GM19351 (cell line): ENCODE results near the gene APH1B.
"Not testable (repeated sequence)": the region's sequence is repeated elsewhere in the genome, so short reads cannot be mapped to it uniquely, and the experiment has no call there.

Source experiments
- ATAC-seq: cut with Tn5 transposase; IDR thresholded peaks from one replicate; pipeline ENCODE4 v1.9.1; 2021; ENCODE audit warnings: mild to moderate bottlenecking, moderate library complexity; ENCODE audit not compliant: unreplicated experiment

The APH1B gene

DNA sequence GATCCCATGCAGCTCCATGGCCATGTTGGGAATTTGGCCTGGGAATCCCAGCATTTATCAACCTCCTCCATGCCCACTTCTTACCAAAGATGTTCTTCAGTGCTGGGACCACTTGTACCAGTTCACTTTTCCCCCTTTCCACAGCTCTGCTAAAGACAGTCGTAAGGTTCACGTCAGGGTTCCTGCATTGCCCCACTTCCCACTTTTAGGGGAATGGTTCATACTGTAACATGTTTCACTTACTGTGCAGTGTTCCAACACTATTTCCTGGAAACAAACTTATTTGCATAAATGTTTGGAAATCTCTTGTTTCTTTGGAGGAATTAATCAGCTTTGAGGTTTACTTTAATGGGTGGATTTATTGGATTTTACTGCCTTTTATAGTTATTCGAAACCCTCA lies 17.0 kb downstream of the APH1B start:
- no peak for ATAC-seq

DNA sequence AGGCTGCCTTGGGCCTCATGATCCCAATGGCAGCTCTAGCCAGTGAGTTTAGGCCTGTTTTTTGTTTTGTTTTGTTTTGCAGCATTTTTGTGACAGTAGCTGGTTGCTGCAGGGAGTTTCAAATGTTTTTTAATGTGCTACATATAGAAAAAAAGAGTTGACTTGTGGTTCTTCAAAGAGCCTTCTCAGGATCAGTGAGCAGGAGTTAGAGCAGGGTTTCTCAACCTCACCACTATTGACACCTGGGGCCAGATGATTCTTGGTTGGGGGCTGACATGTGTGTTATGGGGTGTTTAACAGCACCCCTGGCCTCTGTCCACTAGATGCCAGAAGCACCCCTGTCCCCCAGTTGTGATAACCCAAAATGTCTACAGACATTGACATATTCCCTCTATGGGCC lies 17.9 kb downstream of the APH1B start:
- no peak for ATAC-seq

DNA sequence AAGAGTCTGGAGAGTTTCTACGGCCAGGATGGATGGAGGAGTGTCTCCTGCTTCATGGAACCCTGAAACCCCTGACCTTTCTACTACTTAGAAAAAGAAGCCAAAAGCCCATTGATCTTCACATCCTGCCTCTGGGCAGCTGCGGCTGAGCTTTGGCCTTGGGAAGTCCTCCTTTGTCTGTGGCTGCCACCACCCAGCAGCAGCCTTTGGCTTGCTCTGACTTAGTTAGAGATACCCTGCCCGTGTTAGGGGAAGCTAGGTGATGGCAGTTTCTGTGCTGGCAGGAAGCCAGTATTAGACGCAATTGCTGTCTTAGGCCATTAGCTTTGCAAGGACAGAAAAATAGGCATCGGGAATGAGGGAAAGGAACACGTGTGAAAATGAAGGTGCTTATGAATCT lies 18.8 kb downstream of the APH1B start:
- no peak for ATAC-seq

DNA sequence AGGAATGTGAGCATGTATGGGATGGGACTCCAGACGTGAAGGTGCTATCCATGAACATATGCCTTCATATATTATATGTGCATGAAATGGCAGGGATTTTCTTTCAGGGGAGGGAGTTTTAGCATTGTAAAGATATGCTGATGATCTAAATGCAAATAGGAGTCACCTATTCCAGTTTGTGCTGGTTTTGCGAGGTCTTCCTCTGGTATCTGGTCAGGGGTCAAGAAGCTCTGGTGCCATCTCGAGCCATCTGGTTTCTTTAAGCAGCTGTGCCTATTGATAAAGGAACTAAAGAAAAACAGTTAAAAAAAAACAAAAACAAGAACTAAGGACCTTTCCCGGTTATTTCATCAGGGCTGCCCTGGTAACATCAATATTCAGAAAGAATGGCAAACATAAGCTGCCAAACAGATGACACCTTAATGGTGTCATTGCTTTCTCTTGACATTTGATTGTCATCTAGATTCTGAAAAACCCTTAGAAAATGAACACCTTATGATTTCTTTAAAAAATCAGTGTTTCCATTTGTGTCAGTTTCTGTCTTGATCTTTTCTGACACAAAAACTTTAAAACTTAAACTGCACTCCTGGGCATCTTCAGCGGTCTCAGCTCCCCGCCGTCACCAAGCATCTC lies 22.7 kb downstream of the APH1B start:
- ATAC-seq: no peak

DNA sequence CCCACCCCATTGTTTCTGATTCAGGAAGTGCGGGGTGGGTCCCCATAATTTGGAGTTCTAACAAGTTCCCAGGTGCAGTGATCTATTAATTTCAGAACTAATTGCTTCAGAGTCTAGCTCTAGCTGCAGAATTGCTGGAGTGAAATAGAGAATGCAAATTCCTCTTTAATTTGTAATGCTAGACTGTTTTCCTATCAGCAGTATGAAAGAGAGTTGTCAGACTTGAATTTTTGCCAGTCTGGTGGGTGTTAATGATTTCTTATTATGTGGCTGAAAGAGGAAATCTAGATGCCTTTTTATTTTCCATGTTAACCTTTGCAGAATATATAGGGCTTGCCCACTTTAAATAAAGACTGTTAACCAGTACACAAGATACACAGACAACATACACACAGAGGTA lies 23.7 kb downstream of the APH1B start:
- ATAC-seq: no peak

DNA sequence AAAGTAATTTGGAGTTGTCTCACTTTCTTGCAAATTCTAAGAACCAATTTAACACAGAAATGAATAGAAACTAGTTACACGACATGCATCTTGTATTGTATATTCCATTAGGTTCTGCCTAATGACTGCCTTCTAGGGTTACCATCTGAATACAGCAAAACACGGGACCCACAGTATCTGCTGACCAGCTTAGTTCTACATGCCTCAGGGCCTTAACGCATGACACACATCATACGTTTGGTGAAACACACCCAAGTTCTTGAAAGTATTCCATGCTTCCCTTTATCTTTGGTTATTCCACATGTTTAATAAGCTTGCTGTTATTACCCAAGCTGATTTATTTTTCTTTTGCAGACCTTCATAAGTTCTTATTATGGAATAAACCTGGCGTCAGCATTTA lies 27.9 kb downstream of the APH1B start:
- ATAC-seq: no peak

DNA sequence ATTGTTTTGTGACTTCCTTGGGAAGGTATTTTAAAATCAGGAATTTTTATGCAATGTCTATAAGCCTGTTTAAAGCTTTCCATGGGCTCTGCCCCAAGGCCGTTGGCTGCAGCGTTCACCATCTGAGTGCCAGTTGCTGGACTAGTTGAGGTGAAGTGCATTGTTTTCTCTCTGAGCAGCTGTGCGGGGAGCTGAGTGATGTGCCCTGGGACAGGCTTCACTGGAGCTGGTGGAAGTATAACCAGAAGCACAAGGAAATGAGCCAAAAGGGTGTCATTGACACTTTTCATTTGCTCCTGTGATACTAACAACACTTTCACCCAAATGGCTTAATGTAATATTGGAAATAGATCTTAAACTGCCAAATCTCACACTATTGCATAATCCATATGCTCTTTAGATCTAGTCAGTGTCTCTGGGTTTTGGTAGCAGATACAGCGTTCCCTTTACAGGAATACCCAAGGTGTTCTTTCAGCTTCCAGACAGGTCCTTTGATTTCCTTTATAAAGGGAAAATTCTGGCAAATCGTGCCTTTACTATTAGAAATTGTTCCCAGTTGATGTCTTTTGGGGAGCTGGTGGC lies 29.2 kb downstream of the APH1B start:
- no peak for ATAC-seq

DNA sequence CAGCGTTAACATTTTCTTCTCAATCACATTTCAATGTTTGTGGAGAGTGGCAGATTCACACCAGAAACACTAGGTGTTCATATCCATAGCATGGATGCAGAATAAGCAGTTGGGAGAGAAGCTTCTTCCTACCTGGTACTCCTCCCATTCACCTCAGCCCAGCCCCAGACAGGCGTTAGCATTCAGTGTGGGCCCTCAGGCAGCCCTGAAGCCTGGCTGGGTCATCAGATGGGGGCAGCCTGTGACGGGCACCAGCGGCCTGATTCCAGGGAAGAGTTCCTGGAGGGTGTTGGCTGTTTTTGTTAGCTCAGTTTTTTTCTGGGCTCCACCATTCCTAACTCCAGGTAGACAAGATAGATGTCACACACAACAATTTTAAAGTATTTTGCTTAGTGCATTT lies 31.1 kb downstream of the APH1B start:
- no peak for ATAC-seq

DNA sequence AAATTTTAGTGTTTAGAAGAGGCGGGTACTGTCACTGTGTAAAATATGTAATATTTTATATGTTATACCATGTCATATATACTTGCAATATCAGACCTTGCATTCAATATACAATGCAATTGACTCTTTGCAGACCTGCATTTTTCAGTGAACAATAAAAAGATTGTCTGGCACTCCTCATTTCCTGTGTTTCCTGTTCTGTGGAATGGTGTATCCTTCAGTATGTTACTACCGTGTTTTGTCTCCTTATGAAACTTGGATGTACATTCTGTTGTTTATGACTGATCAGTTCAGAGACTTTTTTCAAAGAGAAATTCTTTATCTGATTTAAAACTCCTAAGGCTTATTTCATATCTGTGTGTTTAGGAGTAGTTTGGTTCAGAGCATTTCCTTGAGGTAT lies 31.5 kb downstream of the APH1B start:
- no peak for ATAC-seq

DNA sequence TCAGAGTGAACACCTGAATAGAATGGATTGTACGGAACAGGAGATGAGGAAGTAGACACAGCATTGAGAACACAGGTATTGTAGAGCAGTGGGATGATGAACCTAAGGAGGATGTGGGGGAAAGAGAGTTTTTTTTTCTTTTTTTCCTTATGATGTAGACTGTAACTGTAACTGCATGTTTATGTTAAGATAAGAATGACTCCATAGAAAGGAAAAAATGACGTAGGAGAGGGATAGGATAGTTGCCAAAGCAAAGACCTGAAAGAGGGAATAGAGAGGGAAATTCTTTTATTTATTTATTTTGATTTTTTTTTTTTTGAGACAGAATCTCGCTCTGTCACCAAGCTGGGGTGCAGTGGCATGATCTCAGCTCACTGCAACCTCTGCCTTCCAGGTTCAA lies 33.2 kb downstream of the APH1B start:
- no peak for ATAC-seq

DNA sequence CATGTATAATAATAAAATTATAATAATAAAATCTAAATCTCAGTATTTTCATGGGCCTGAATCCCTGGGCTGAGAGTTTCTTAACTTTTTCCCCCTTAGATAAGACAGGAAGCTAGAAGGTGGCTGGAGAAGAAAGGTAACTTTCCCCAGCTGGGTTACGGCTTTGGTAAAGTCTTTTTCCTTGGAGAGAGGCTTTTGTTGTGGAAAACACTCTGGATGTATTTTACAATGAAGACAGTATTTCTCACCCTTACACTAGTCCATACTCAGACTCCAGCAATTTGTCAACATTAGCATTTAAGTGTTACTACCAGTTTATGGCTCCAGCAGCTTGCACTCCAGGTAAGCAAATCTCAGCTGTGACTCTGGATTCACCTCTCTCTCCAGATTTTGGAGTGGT lies 34.9 kb downstream of the APH1B start:
- no peak for ATAC-seq

DNA sequence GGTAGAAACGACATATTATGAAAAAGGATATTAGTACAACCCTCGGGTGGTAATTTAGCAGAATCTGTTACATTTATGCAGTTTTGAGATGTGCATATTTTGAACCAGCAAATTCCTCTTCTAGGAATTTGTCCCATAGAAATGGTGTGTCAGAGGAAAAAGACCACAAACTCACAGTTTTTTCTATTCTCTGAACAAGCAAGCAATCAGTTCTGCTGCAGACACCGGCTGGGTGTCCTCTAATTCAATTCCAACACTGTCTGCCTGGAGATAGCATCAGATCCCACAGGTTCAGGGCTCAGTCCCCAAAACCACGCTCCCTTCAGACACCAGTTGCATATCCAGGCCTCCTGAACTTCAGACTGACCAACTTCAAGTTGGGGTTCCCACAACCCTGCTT lies 36.4 kb downstream of the APH1B start:
- ATAC-seq: no peak

DNA sequence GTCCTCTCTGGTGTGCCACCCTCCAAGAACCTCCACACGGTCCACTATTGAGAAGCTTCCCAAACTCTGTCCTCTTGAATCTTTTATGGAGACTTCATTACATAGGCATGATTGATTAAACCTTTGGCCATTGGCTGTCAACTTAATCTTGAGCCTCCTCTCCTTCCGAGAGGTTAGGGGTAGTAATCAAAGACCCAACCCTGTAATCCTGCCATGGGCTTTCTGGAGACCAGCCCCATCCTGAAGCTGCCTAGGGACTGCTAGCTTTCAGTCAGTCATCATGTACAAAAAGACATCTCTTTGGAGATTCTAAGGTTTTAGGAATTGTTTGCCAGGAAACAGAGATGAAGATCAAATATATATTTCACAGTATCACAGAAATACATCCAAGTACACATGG lies 37.0 kb downstream of the APH1B start:
- no peak for ATAC-seq

DNA sequence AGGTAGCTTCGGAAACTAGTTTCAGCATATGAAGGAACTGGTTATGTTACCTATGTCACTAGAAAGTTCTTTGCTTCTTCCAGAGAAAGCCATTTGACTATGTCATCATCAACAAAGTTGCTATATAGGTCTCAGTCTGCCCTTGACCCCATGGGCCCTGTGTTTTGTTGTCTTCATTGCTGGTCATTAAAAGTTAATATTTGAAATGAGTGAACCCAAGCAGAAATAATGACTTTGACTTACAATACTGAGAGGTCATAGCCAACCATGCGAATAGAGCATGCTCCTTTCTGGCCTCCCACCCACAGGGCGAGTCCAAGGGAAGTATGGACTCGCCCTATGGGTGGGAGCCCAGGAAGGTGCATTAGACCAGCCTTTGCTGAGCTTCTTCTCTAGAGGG lies 40.9 kb downstream of the APH1B start:
- ATAC-seq: no peak

DNA sequence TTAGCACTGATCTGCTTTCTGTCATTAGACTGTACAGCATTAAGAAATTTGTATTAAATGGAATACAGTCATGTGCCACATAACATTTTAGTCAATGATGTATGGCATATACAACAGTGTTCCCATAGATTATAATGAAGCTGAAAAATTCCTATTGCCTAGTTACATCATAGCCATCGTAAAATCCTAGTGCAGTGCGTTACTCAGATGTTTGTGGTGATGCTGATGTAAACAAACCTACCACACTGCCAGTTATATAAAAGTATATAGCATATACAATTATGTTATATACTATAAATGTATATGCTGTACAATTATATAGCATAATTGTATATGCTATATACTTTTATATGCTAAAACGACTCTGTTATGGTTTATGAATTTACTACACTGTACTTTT lies 41.7 kb downstream of the APH1B start:
- no peak for ATAC-seq

DNA sequence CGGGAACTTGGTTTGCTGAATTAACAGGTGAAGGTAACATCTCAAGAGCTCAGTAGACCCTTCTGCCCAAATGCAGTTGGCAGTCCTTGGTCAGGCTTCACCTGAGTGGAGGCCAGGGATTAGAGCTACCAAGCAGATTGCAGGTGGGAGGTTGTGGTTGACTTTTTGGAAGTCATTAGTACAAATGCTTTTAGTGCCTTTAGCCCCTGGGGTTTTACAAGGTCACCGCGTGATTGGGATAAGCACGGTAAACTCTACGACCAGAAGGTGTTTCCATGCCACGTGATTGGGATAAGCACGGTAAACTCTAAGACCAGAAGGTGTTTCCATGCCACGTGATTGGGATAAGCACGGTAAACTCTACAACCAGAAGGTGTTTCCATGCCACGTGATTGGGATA lies 43.0 kb downstream of the APH1B start:
- ATAC-seq: not testable (repeated sequence)

DNA sequence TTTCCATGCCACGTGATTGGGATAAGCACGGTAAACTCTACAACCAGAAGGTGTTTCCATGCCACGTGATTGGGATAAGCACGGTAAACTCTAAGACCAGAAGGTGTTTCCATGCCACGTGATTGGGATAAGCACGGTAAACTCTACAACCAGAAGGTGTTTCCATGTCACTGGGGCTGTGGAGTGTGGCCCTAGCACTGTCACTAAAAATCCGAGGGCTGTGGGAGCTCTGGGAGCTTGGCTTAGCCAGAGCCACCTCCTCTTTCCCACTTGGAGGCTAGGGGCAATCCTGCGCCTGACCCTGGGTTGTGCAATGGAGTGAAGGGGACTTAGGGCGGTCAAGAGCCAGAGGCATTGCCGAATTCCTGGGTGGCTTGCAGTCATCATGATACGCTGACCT lies 43.6 kb downstream of the APH1B start:
- not testable (repeated sequence) for ATAC-seq

DNA sequence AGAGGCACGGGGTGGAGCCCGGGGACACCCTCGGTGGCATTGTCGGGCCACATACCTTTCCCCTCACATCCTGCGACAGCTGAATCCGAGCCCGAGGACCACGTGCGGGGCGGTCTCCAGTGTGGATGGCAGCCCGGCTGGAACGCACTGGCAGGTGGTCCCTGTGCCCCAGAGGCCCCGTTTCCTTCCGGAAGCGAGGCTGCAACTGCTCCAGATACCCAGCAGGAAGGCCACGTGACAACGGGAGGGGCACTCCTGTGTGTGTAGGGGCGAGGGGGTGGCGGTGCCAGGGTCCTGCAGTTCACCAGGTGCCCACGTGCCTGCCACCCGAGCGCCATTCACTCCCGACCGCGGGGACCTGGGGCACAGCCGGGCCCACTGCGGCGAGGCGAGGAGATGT lies 44.1 kb downstream of the APH1B start:
- no peak for ATAC-seq

DNA sequence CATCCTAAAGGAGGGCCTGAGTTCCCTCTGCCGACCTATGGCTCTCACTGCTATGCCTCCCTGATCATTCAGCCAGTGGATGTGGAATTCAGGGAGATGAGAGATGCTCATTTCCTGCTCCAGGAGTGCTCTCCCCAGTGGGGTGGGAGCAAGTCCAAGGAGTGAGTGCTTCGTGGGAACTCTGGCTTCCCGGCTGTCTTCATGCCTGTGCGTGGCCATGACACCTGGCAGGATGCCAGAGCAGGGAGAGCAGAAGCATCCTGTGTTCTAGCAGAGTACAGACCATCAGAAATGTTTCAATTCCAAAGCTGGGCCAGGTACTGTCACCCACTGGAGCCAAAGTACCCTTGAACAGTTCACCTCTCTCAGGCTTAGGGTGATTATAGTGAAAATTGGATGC lies 45.1 kb downstream of the APH1B start:
- no peak for ATAC-seq

DNA sequence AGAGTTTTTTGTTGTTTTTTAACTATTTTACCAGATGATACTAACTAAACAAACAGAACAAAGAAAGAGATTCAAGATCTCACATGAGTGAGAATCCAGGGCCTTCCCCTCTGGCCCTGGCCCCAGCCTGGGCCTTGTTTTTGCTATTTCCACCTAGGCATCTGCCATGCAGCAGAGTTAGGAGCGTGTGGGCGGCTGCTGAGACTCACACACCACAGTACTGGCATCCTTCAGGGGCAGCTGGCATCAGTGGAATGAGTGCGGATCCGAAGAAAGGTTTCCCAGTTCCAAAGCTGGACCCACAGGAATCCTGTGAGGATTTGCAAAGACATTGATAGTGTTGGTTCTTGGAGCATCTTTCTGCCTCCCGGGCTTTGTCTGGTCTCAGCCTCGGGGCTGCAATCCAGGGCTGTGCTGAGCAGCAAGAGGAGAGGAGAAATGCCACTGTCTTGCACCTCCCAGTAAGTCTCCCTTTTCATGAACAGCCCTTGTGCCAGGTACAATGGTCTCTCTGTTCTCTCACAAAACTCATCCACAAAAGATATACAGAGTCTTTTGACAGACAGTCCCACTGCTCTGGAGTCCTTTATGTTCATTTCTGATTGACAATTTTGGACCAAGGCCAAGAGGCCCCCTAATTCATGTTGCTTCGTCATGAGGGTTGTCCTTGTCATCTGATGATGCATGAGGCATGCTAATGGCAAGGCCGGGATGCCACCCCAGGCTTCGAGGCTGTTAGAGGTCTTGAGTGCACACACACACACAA lies 46.6 kb downstream of the APH1B start:
- no peak for ATAC-seq

DNA sequence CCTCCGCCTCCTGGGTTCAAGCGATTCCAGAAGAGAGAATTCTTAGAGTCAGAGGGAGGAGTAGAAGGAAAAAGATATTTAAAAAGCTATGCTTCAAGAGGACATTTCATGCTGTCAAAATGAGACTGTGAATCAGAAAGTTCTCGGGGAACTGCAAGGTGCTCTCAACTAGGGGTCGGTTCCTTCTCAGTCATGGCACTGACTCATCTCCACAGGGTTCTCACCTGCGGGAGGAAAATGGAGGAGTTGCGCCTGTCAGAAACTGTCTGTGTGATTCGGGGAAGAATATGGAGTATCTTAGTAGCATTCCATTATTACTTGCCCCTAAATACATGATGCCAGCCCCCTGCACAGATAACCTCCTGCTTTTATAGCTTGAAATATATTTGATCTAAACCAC lies 47.4 kb downstream of the APH1B start:
- ATAC-seq: no peak

DNA sequence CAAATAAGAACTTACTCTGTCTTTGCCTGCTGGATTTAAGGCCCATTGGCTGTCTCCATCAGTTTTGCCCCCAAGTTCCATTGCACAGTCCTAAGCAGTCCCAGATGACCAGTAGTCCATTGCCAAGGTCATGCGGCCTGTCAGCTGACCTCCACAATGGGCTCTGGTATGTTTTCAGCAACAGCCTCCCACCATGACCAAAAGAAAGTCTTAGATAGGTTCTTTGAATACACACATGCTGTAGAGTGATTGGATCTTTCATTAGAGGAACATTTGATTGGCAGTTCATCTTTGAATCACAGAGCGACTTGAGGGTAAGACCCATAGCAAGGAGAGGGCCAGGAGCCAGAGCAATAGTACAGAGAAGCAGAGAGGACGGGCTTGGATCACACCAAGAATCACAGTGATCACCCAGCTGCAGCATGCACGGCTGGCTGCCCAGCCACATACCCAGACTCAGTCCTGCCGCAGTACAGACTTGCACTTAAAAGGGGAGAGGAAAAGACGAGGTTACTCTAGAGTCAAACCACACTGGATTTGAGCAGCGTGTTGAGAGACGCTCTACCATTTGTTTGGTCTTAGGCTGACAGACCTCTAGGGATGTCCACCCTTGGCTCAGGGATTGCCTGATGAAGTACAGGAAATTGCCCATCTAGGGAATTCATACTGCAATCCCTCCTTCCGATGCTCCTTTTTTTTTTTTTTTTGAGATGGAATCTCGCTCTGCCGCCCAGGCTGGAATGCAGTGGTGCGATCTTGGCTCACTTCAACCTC lies 50.4 kb downstream of the APH1B start:
- ATAC-seq: no peak
